Activated CD8-positive, alpha-beta T cell treated with anti-CD3 and anti-CD28 coated beads, Interleukin-2, amount 10 ng/mL, durations not matched to agents 7 days and 5 days (primary cell): ENCODE results near the gene PDAP1. TPM values are rescaled to one million over a fixed set of nuclear protein-coding genes. Genes with fewer than 3 reads are reported as not detected.
"Not testable (repeated sequence)": the region's sequence is repeated elsewhere in the genome, so short reads cannot be mapped to it uniquely, and the experiment has no call there.

Source experiments
- ATAC-seq: fragments of 150-1000 bp; cut with Tn5 transposase; one replicate; pipeline ENCODE4 v1.10.0; 2021; ENCODE audit warnings: moderate library complexity
- CTCF ChIA-PET: fragments of 350-600 bp; sonication (Branson Sonifier 250); formaldehyde crosslinking; loops from one replicate; lab custom pipeline; 2021; ENCODE audit warnings: antibody characterized with exemption; lab: Charles Lee
- POLR2A ChIA-PET: fragments of 350-600 bp; sonication (Branson Sonifier 250); formaldehyde crosslinking; loops from one replicate; lab custom pipeline; 2021; ENCODE audit warnings: antibody characterized with exemption; lab: Charles Lee
- DNase-seq: peaks from one replicate; pipeline ENCODE4 v3.0.0-alpha.2; 2020
- H3K27ac Mint-ChIP-seq: one replicate; pipeline ENCODE4 v1.8.0; 2021; ENCODE audit warnings: mild to moderate bottlenecking, mixed read lengths
- H3K27me3 Mint-ChIP-seq: one replicate; pipeline ENCODE4 v1.8.0; 2021; ENCODE audit warnings: low read depth, mixed read lengths
- H3K36me3 Mint-ChIP-seq: one replicate; pipeline ENCODE4 v1.8.0; 2021; ENCODE audit warnings: low read depth, mixed read lengths
- H3K4me1 Mint-ChIP-seq: one replicate; pipeline ENCODE4 v1.8.0; 2021; ENCODE audit warnings: low read depth, mixed read lengths
- H3K4me3 Mint-ChIP-seq: one replicate; pipeline ENCODE4 v1.8.0; 2021; ENCODE audit warnings: mild to moderate bottlenecking, mixed read lengths
- H3K9me3 Mint-ChIP-seq: one replicate; pipeline ENCODE4 v1.8.0; 2022; ENCODE audit warnings: mixed read lengths; ENCODE audit not compliant: insufficient read depth
- total RNA-seq, 2 experiments: library from RNA; stranded (reverse); gene quantifications; one replicate each; pipeline ENCODE4 v1.2.3, GENCODE V29; 2021

Gene PDAP1
- total RNA-seq, 2 experiments from 2014 or later, result 104 TPM

DNA sequence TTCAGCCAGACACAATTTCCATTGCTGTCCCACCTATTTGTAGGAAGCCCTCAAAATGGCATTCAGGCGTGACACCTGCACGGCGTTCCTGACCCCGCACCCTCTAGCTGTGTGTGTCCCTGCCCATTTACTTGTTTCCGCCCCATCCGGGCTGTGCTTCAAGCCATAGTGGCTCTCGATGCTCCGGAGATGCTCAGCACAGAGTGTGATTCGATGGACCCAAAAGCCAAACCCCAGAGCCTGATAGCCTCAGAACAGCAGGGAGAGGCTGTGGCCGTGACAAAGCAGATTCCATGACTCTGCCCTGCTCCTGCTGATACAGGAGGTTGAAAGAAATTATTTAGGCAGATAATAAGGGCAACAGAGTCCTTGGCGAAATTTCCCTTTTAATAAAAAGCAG is 13.8 kb upstream of the PDAP1 start:
- no peak overlapping the region for H3K27ac Mint-ChIP-seq
- DNase-seq (no peak), ATAC-seq (peak; percentile 7)
- no peaks in the 10 kb centered on the region for H3K27me3 Mint-ChIP-seq
- ChIA-PET POLR2A (interaction anchor here (0.6 to 2.0 kb wide), 4 partner anchors 11 to 494 kb away, joined by 3 to 5 read pairs (median 3); partner anchors contain the start of gene BUD31), CTCF (interaction anchor here (1.3 kb wide), 1 partner anchor 13 kb away, joined by 3 read pairs; the partner anchor contains the start of genes BUD31 and PDAP1)
- no peaks in the 10 kb centered on the region for H3K9me3 Mint-ChIP-seq
- H3K4me3 Mint-ChIP-seq, result no peak overlapping the region
- no peaks in the 10 kb centered on the region for H3K4me1 Mint-ChIP-seq
- H3K36me3 Mint-ChIP-seq, result peaks cover 39% of the 10 kb centered on the region

GRCh38 chr7:99420986-99421385 is 12.6 kb upstream of the PDAP1 start:
- Mint-ChIP-seq H3K4me1 (peaks cover 3% of the 10 kb centered on the region), H3K9me3 (no peaks in the 10 kb centered on the region), H3K4me3 (no peak overlapping the region), H3K27me3 (no peaks in the 10 kb centered on the region), H3K36me3 (peaks cover 51% of the 10 kb centered on the region), H3K27ac (no peak overlapping the region)
- no peak for ATAC-seq
- DNase-seq, result no peak
- CTCF ChIA-PET, result no interaction called here
- POLR2A ChIA-PET, result no interaction called here

DNA sequence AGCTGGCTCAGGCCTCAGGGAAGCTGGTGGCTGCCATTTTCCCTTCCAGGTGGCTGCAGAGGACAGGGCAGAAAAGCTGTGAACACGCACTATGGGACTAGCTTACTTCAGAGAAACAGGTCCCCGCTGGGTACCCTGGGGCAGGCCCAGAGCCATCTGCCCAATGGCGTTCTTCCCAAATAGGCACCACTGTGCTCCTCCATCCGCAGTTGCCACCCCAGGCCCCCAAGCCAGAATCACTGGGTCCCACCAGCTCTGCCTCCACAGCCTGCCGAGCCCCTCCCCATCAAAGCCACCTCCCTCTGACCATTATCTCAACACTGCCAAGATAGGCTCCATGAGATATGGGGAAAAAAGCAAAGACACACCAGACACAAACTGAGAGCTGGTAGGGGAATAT is 11.8 kb upstream of the PDAP1 start:
- H3K27ac Mint-ChIP-seq, result no peak overlapping the region
- DNase-seq, result no peak
- H3K27me3 Mint-ChIP-seq, result no peaks in the 10 kb centered on the region
- peaks cover 55% of the 10 kb centered on the region for H3K36me3 Mint-ChIP-seq
- CTCF ChIA-PET, result no interaction called here
- no peak for ATAC-seq
- H3K4me1 Mint-ChIP-seq, result peaks cover 4% of the 10 kb centered on the region
- no peak overlapping the region for H3K4me3 Mint-ChIP-seq
- POLR2A ChIA-PET, result interaction anchor here (1.3 kb wide), 2 partner anchors 10 to 13 kb away, joined by 6 to 7 read pairs; partner anchors contain the start of gene BUD31
- no peaks in the 10 kb centered on the region for H3K9me3 Mint-ChIP-seq

DNA sequence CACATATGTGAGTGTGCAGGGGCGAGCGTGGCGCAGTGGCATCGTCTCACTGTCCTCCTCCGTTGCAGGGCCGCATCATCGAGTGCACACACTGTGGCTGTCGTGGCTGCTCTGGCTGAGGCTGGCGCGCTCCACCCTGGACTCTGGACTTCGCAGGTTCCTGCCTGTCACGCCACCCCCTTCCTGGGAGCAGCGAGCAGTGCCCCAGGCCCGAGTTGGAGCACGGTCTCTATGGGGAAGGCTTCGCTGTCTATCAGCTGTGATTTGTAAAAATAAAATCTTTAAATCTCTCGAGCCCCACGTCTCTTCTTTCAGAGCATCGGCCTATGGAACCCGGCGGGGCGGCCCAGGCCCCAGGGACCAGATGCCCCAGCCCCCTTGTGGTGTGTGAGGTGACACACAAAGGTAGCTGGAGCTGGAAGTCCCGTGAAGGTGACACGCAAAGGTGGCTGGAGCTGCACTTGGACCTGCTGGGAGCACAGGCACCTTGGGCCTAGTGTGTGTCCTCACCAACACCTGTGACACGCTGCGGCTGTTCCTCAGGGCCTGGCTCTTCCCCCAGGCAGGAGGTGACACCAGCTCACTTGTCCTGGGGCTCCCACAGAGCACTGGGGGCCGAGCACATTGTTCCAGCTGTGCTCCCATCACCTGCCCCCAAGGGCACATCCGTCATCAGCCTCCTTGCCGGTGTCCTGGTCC is 11.1 kb upstream of the PDAP1 start:
- H3K4me1 Mint-ChIP-seq, result peaks cover 9% of the 10 kb centered on the region
- ATAC-seq, result peak; percentile 12
- H3K4me3 Mint-ChIP-seq, result no peak overlapping the region
- H3K9me3 Mint-ChIP-seq, result no peaks in the 10 kb centered on the region
- ChIA-PET POLR2A (interaction anchor here (1.3 kb wide), 2 partner anchors 10 to 12 kb away, joined by 6 to 7 read pairs; partner anchors contain the start of gene BUD31), CTCF (no interaction called here)
- H3K27ac Mint-ChIP-seq, result no peak overlapping the region
- H3K27me3 Mint-ChIP-seq, result no peaks in the 10 kb centered on the region
- no peak for DNase-seq
- peaks cover 59% of the 10 kb centered on the region for H3K36me3 Mint-ChIP-seq

GRCh38 chr7:99418260-99418659 is 9.9 kb upstream of the PDAP1 start:
- DNase-seq, result no peak
- H3K4me1 Mint-ChIP-seq, result peaks cover 9% of the 10 kb centered on the region
- ChIA-PET POLR2A (interaction anchor here (1.3 to 1.4 kb wide), 2 partner anchors 9 to 21 kb away, joined by 4 to 5 read pairs; partner anchors contain the start of genes BUD31, CPSF4, PDAP1 and PTCD1), CTCF (no interaction called here)
- H3K27me3 Mint-ChIP-seq, result no peaks in the 10 kb centered on the region
- no peak for ATAC-seq
- H3K4me3 Mint-ChIP-seq, result no peak overlapping the region
- H3K9me3 Mint-ChIP-seq, result no peaks in the 10 kb centered on the region
- peaks cover 60% of the 10 kb centered on the region for H3K36me3 Mint-ChIP-seq
- no peak overlapping the region for H3K27ac Mint-ChIP-seq

GRCh38 chr7:99415513-99416127 is 7.2 kb upstream of the PDAP1 start:
- not testable (repeated sequence) for H3K4me3 Mint-ChIP-seq, H3K27ac Mint-ChIP-seq, H3K27me3 Mint-ChIP-seq, ATAC-seq, H3K9me3 Mint-ChIP-seq
- CTCF ChIA-PET, result interaction anchor here (0.7 to 2.1 kb wide), 2 partner anchors 8 to 13 kb away, joined by 4 to 8 read pairs; no protein-coding TSS in a partner anchor
- Mint-ChIP-seq H3K4me1 (peaks cover 21% of the 10 kb centered on the region), H3K36me3 (peaks cover 70% of the 10 kb centered on the region)
- peak; percentile 38 for DNase-seq
- POLR2A ChIA-PET, result interaction anchor here (0.6 kb wide), 1 partner anchor 137 kb away, joined by 4 read pairs; no protein-coding TSS in a partner anchor

DNA sequence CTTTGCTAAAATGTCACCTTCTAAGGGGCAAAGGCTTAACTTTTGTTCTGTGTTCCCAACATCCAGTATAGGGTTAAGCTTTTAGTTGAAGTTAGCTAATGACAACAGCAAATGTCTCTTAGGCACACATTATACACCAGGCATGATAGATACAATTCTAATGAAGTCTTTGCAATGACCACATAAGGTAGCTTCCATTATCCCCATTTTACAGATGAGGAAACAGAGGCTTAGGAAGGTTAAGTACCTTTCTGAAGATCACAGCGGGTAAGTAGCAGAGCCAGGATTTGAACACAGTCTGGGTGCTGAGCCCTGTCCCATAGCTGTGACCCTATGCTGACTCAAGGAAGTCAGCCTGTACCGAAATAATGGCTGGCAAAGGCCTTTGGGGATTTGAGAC is 2.2 kb upstream of the PDAP1 start:
- peaks cover 42% of the 10 kb centered on the region for H3K36me3 Mint-ChIP-seq
- POLR2A ChIA-PET, result interaction anchor here (2.3 kb wide), 1 partner anchor 9 kb away, joined by 6 read pairs; no protein-coding TSS in a partner anchor
- no peaks in the 10 kb centered on the region for H3K27me3 Mint-ChIP-seq
- H3K27ac Mint-ChIP-seq, result peak overlapping the region; percentile 39
- ATAC-seq (no peak), DNase-seq (no peak)
- H3K4me3 Mint-ChIP-seq, result peak overlapping the region; percentile 98
- CTCF ChIA-PET, result interaction anchor here (1.9 kb wide), 1 partner anchor 45 kb away, joined by 4 read pairs; no protein-coding TSS in a partner anchor
- no peaks in the 10 kb centered on the region for H3K9me3 Mint-ChIP-seq
- H3K4me1 Mint-ChIP-seq, result peaks cover 46% of the 10 kb centered on the region

DNA sequence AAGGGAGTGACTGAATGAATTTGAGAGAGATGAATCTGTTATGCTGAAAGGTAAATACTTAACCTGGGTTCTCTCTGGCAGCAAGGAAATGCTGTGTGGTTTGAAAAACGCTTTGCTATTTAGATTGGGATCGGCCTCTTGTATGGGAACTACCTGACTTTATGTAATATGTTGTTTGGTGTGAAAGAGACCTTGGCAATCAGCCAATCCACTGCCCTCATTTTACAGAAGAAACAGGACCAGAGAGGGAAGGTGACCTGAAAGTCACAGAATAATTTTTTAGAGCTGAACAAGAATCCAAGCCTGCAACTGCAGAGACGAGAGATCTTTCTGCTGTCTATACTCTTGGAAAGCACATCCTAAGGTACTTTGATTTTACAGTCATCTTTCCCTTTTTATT is 1.4 kb upstream of the PDAP1 start:
- ChIA-PET POLR2A (interaction anchor here (1.1 to 3.4 kb wide), 6 partner anchors 10 to 91 kb away, joined by 4 to 23 read pairs (median 6); partner anchors contain the start of genes ARPC1A and ZNF394), CTCF (interaction anchor here (1.6 to 1.9 kb wide), 2 partner anchors 44 to 49 kb away, joined by 3 to 4 read pairs; no protein-coding TSS in a partner anchor)
- no peaks in the 10 kb centered on the region for H3K9me3 Mint-ChIP-seq
- peak overlapping the region; percentile 98 for H3K4me3 Mint-ChIP-seq
- peaks cover 44% of the 10 kb centered on the region for H3K4me1 Mint-ChIP-seq
- ATAC-seq, result no peak
- H3K27me3 Mint-ChIP-seq, result no peaks in the 10 kb centered on the region
- H3K27ac Mint-ChIP-seq, result peak overlapping the region; percentile 99
- DNase-seq, result no peak
- peaks cover 34% of the 10 kb centered on the region for H3K36me3 Mint-ChIP-seq

- CTCF ChIA-PET, result interaction anchor here (0.6 to 3.2 kb wide), 9 partner anchors 10 to 67 kb away, joined by 3 to 17 read pairs (median 3); partner anchors contain the start of genes CPSF4 and PTCD1
- ATAC-seq (peak; percentile 14), DNase-seq (no peak)
- Mint-ChIP-seq H3K27me3 (no peaks in the 10 kb centered on the region), H3K4me1 (peaks cover 48% of the 10 kb centered on the region), H3K4me3 (peak overlapping the region; percentile 98), H3K9me3 (no peaks in the 10 kb centered on the region), H3K27ac (peak overlapping the region; percentile 99), H3K36me3 (peaks cover 34% of the 10 kb centered on the region)
- POLR2A ChIA-PET, result interaction anchor here (0.6 to 4.0 kb wide), 24 partner anchors 8 to 690 kb away, joined by 3 to 53 read pairs (median 4); partner anchors contain the start of genes ARPC1A, ARPC1B, ATP5MF and CPSF4
Measured at GRCh38 chr7:99409192-99409572, 785 bp upstream of the PDAP1 start.

- Mint-ChIP-seq H3K4me3 (peak overlapping the region; percentile 98), H3K36me3 (peaks cover 39% of the 10 kb centered on the region), H3K27ac (peak overlapping the region; percentile 99), H3K9me3 (no peaks in the 10 kb centered on the region), H3K4me1 (peaks cover 48% of the 10 kb centered on the region), H3K27me3 (no peaks in the 10 kb centered on the region)
- peak; percentile 49 for DNase-seq
- peak; percentile 13 for ATAC-seq
- ChIA-PET POLR2A (interaction anchor here (0.7 to 4.0 kb wide), 12 partner anchors 8 to 674 kb away, joined by 3 to 53 read pairs (median 10); partner anchors contain the start of genes ARPC1B, CPSF4, PTCD1 and ZKSCAN5), CTCF (interaction anchor here (1.0 to 3.2 kb wide), 9 partner anchors 9 to 347 kb away, joined by 3 to 17 read pairs (median 4); no protein-coding TSS in a partner anchor)
Measured at GRCh38 chr7:99407872-99408378, 472 bp downstream of the PDAP1 start.

GRCh38 chr7:99406557-99406956 is 1.8 kb downstream of the PDAP1 start:
- ATAC-seq, result no peak
- CTCF ChIA-PET, result interaction anchor here (1.2 to 3.2 kb wide), 7 partner anchors 7 to 345 kb away, joined by 3 to 17 read pairs (median 6); no protein-coding TSS in a partner anchor
- DNase-seq, result peak; percentile 33
- Mint-ChIP-seq H3K9me3 (no peaks in the 10 kb centered on the region), H3K4me1 (peaks cover 46% of the 10 kb centered on the region), H3K27me3 (no peaks in the 10 kb centered on the region), H3K4me3 (peak overlapping the region; percentile 98), H3K36me3 (peaks cover 34% of the 10 kb centered on the region), H3K27ac (peak overlapping the region; percentile 99)
- POLR2A ChIA-PET, result interaction anchor here (1.0 to 4.0 kb wide), 8 partner anchors 7 to 151 kb away, joined by 3 to 53 read pairs (median 23); partner anchors contain the start of genes ARPC1B, ZKSCAN5 and ZNF655
